ENCODE results near the gene TWSG1. TPM values are rescaled to one million over a fixed set of nuclear protein-coding genes. Genes with fewer than 3 reads are reported as not detected.

Gene TWSG1
- total RNA-seq, 6 experiments from 2014 or later: 3.7 to 11.3 (median 5.9) TPM

GRCh38 chr18:9403795-9404564, 69.4 kb downstream of the TWSG1 start:
- ATAC-seq (no peak), DNase-seq (peak in 1 of 3 donors; percentile 66)
- peak overlapping the region in 1 of 3 donors; percentile 54 for H3K27ac ChIP-seq
- WGBS (ENCODE audit: insufficient coverage, low coverage, low lambda C conversion rate, missing lambda C conversion rate): 81% methylated on average over 16 of the region's 24 CpGs
- H3K4me3 ChIP-seq: no peak overlapping the region
- H3K36me3 ChIP-seq: no peaks in the 10 kb centered on the region
- no peaks in the 10 kb centered on the region for H3K9me3 ChIP-seq
- intact Hi-C loops (cut with DNase I): no loop called here
- H3K4me1 ChIP-seq: no peaks in the 10 kb centered on the region
- no peaks in the 10 kb centered on the region for H3K27me3 ChIP-seq
- TF ChIP-seq CTCF (IDR thresholded peaks at IDR 0.05) (no peak), POLR2A (IDR thresholded peaks at IDR 0.05) (no peak)

GRCh38 chr18:9404565-9405060, 70.0 kb downstream of the TWSG1 start:
- Histone ChIP-seq H3K4me1 (no peaks in the 10 kb centered on the region), H3K27ac (peak overlapping the region in 1 of 3 donors; percentile 69), H3K4me3 (no peak overlapping the region), H3K9me3 (no peaks in the 10 kb centered on the region), H3K27me3 (no peaks in the 10 kb centered on the region), H3K36me3 (no peaks in the 10 kb centered on the region)
- intact Hi-C loops (cut with DNase I): no loop called here
- whole genome bisulfite sequencing (ENCODE audit: insufficient coverage, low coverage, low lambda C conversion rate, missing lambda C conversion rate): 76% methylated on average over 8 of the region's 19 CpGs
- TF ChIP-seq POLR2A (IDR thresholded peaks at IDR 0.05) (no peak), CTCF (IDR thresholded peaks at IDR 0.05) (no peak)
- ATAC-seq (peak; percentile 69 to 93 (median 86)), DNase-seq (peak in 1 of 3 donors; percentile 39)

GRCh38 chr18:9405130-9405529, 70.6 kb downstream of the TWSG1 start:
- ATAC-seq: peak in 3 of 4 donors; percentile 20 to 50 (median 46)
- Histone ChIP-seq H3K27me3 (no peaks in the 10 kb centered on the region), H3K4me3 (no peak overlapping the region), H3K9me3 (no peaks in the 10 kb centered on the region), H3K27ac (peak overlapping the region in 2 of 3 donors; percentile 13 to 69), H3K4me1 (no peaks in the 10 kb centered on the region), H3K36me3 (no peaks in the 10 kb centered on the region)
- TF ChIP-seq POLR2A (IDR thresholded peaks at IDR 0.05) (no peak), CTCF (IDR thresholded peaks at IDR 0.05) (no peak)
- intact Hi-C loops (cut with DNase I): no loop called here
- WGBS (ENCODE audit: insufficient coverage, low coverage, low lambda C conversion rate, missing lambda C conversion rate): 44% methylated on average over 3 of the region's 7 CpGs
- DNase-seq: peak in 1 of 3 donors; percentile 30

GRCh38 chr18:9405977-9406376, 71.4 kb downstream of the TWSG1 start:
- Histone ChIP-seq H3K4me3 (no peak overlapping the region), H3K27ac (no peak overlapping the region), H3K27me3 (no peaks in the 10 kb centered on the region), H3K4me1 (no peaks in the 10 kb centered on the region), H3K9me3 (no peaks in the 10 kb centered on the region), H3K36me3 (no peaks in the 10 kb centered on the region)
- ATAC-seq (no peak), DNase-seq (no peak)
- no peak for TF ChIP-seq CTCF (IDR thresholded peaks at IDR 0.05)
- TF ChIP-seq POLR2A (IDR thresholded peaks at IDR 0.05): no peak
- 78% methylated on average over 2 of the region's 6 CpGs for WGBS (ENCODE audit: insufficient coverage, low coverage, low lambda C conversion rate, missing lambda C conversion rate)
- intact Hi-C loops (cut with DNase I): no loop called here

All from right lobe of liver (tissue), 6 donors.